Fibroblast of lung (primary cell): ENCODE results near the gene TMEM59.

Source experiments
- CTCF ChIP-seq, 2 donors: IDR thresholded peaks in 1 of 2; conservative IDR thresholded peaks in 1 of 2; 1 replicate in 1 of 2; 2 replicates in 1 of 2; pipeline ENCODE4 v1.5.1; 2011 to 2012; ENCODE audit warnings: low read length in 2 of 2, control low read depth in 1 of 2, inconsistent platforms in 1 of 2, low read depth in 1 of 2, mild to moderate bottlenecking in 1 of 2
- EZH2 ChIP-seq: IDR thresholded peaks from 2 replicates; pipeline ENCODE4 v1.5.1; 2012; ENCODE audit warnings: low read length, control low read depth, mild to moderate bottlenecking; ENCODE audit errors: missing control alignments

- TF ChIP-seq CTCF (conservative IDR thresholded peaks at IDR 0.05 in 1 of 2, IDR thresholded peaks at IDR 0.05 in 1 of 2; ENCODE audit: low read depth in 1 of 2, low read length in 2 of 2) (no peak), EZH2 (no peak)
Observed at GRCh38 chr1:54052431-54052933, 522 bp downstream of the TMEM59 start.
